Measurements from ENCODE around the gene FBXW4.

DNA sequence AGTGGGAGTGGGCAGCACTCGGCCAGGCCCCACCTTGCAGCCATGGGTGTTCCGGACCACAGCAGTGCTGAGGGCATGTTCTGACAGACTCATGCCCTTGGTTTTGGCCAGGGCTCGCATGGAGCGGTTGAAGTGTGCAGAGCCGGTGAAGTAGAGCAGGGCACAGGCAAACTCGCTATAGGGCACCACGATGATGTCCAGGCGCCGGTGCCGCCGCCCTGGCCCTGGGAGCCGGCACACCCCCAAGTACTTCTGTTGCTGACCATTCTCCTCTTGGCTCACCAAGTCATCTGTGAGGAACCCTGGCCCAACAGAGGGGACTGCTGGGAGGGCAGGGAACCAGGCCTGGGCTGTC is 115.5 kb downstream of the FBXW4 start:
- TF ChIP-seq CTCF (IDR thresholded peaks at IDR 0.05) (no peak), POLR2A (IDR thresholded peaks at IDR 0.05) (no peak), POLR2AphosphoS5 (IDR thresholded peaks at IDR 0.05) (no peak)

All from prostate gland (tissue), 2 donors.